GM11168 (cell line): Measurements from ENCODE around the gene TNS2.

ENCODE experiments used
- in situ Hi-C: fragments of 300-500 bp; cut with MboI; formaldehyde crosslinking; loops from one replicate; pipeline ENCODE4 v1.12.0; 2022; ENCODE audit warnings: low sequenced_read_pairs; ENCODE audit not compliant: unreplicated experiment

Gene TNS2

DNA sequence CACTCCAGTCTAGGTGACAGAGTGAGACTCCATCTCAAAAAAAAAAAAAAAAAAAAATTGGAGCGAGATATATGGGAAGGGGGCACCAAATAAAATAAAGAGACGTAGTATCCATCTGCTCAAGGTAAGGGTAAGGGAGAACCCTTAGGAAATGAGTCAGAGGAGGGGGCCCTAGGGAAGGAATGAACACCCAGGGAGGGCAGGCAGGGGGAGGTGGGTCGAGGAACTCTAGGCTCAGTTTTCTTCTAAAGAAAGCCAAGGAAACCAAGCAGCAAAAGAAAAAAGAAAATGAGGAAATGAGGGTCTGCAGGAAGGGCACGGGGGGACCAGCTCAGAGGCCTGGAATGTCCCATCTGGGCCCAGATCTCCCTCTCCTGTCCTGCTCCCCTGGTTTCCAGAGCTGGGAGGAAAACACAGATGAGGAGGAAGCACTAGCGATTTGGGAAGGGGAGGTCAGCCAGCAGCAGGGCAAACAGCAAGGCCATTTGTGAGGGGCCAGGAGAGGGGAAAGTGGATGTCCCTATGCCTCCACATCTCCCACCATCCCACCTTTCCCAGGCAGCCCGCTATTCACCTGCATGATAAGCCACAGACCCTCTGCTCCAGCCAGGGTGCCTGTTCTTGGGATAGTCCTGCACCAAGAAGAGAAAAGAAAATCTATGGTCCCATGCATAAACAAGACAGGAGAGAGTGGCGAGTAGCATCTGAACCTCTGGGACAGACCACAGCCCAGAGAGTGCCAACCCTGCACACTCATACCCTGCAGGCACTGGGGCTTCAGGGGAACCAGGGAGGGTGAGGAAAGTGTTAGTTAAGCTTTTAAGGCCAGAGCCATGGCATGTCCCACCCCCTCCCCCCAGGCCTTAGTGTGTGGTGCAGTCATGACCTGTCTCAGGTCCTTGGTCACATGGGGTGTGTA, 17.5 kb downstream of the TNS2 start:
- in situ Hi-C loops = no loop called here

- in situ Hi-C loops = no loop called here
Measured at GRCh38 chr12:53067993-53068770, 18.3 kb downstream of the TNS2 start.

DNA sequence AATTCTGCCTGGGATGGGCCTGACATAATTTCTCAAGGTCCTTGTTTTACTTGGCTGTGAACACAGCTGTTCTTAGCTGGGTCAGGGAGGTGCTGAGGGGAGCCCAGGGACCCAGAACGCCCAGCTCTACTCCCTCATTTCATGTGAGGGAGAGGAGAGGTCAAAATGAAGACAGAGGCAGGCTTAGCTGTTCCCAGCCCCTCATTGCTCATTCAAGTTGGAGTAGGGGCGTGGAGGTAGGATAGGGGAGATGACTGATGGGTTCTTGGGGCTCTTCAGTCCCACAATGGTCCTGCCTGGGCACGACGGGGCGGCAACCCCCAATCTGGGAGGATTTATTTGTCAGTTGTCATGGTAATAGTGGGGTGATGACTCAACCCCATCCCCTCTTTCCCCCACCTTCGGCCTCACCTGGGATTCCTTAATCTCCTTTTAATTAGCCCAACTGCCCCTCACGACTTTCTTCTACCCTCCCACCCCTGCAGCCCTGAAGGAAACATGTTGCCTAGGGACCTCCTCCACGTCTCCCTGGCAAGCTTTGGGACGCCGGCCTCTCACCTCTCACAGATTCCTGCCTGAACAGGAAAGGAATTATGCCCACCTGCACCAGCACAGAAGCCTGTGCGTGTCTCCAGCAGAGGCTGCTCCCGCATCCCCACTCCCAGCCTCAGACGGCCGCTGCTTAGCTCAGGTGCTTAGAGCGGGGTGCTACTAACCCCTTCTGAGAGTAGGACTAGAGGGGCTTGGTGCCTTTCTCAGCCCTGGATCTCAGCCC, 19.1 kb downstream of the TNS2 start:
- in situ Hi-C loops = no loop called here

- in situ Hi-C loops = no loop called here
Measured at GRCh38 chr12:53069621-53070410, 20.0 kb downstream of the TNS2 start.

DNA sequence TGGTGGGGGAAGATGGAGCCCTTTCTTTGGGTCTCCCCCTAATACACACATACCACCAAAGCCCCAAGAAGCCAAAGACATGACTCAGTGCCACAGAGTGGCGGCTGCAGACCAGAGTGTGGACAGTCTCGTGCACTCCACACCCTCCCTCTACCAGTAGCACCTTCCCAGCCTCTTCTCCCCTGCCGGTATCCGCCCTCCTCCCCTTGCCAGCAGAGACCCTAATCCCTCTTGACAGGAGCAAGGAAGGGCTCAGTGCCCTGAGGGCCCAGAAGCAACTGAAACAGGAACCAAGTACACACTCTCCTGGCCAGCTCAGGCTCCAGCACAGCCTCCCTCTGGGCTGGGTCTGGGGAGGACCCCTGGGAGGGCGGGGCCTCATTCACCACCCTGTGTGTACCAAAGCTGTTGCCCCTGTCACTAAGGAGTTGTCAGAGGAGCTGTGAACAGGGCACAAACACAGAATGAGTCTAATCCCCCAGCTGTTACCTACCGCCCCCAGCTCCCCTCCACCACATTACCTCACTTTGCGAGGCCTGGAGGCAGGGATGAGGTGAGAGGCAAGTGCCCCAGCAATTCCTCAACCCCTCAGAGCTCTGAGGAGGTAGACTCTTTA, 21.1 kb downstream of the TNS2 start:
- in situ Hi-C loops = no loop called here

DNA sequence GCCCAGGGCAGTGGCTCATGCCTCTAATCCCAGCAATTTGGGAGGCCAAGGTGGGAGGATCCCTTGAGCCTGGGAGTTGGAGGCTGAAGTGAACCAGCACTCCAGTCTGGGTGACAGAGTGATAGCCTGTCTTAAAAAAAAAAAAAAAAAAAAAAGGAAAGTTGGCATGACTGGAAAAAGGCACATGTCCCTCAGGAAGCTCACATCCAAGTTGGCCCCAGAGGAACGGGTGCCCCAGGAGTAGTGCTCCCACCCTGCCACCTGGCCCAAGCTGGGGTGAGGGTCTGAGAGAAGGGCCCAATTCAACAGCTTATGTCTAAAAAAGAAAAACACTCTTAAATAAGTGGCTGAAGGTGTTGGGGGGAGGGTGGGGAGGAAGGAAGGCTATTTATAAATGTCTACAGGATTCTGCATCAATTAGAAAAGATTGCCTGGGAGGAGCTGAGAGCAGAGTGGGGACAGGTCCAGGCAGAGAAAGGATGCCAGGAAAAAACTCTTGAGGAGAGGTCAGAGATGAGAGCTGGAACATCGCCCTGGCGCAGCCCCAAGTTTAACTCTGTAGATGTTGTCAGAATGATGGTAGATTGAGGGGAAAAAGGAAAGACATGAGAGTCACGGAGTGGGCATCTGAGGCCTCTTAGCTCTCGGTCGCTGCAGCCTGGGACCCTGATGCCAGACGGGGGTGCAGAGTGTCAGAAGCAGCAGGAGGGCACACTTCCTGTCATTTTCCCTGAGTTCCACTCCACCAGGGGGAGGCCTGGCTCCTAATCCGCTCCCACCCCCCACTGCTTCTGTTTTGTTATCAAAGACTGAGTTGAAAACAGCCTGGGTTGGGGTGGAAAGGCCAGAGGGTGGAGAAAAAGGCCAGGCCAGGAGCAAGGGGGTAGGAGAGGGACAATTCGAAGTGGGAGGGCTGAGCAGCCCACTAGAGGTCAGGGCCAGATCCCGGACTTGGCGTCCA, 22.0 kb downstream of the TNS2 start:
- in situ Hi-C loops = no loop called here

DNA sequence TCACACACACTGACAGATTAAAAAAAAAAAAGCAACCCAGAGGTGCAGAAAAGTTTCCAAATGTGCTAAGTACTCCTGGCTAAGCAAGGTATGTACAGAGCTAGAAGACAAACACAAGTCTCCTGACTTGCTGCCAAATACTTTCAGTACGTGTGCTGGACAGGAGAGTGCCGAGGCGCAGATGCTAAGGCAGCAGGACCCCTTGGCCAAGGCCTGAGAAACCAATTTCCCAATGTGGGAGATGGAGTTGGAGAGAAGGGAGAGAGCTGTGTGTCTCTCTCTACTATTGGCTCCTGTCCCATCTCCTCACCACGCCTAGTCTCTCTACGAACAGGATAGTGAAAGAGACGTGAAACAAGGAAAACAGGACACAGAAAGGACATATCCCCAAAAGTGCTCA, 24.0 kb downstream of the TNS2 start:
- in situ Hi-C loops = no loop called here

- in situ Hi-C loops = no loop called here
Measured at GRCh38 chr12:53074283-53074998, 24.6 kb downstream of the TNS2 start.

GRCh38 chr12:53074999-53075370, 25.1 kb downstream of the TNS2 start:
- in situ Hi-C loops = no loop called here

DNA sequence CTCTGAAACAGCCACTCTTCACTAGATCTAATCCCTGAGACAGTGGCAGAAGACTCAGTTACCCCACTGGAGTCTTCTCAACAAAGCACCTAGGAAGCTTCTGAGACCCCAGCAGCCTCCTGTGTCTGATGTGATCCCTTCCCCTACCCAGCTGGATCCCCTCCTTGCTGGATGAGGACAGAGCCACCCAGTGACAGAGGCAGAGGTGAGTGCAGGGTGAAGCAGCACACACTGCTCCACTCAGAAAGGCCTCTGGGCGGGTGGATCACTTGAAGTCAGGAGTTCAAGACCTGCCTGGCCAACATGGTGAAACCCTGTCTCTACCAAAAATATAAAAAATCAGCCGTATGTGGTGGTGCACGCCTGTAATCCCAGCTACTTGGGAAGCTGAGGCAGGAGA, 26.6 kb downstream of the TNS2 start:
- in situ Hi-C loops = no loop called here

- in situ Hi-C loops = no loop called here
Measured at GRCh38 chr12:53077030-53077429, 27.2 kb downstream of the TNS2 start.

- in situ Hi-C loops = no loop called here
Measured at GRCh38 chr12:53078425-53079225, 28.8 kb downstream of the TNS2 start.

DNA sequence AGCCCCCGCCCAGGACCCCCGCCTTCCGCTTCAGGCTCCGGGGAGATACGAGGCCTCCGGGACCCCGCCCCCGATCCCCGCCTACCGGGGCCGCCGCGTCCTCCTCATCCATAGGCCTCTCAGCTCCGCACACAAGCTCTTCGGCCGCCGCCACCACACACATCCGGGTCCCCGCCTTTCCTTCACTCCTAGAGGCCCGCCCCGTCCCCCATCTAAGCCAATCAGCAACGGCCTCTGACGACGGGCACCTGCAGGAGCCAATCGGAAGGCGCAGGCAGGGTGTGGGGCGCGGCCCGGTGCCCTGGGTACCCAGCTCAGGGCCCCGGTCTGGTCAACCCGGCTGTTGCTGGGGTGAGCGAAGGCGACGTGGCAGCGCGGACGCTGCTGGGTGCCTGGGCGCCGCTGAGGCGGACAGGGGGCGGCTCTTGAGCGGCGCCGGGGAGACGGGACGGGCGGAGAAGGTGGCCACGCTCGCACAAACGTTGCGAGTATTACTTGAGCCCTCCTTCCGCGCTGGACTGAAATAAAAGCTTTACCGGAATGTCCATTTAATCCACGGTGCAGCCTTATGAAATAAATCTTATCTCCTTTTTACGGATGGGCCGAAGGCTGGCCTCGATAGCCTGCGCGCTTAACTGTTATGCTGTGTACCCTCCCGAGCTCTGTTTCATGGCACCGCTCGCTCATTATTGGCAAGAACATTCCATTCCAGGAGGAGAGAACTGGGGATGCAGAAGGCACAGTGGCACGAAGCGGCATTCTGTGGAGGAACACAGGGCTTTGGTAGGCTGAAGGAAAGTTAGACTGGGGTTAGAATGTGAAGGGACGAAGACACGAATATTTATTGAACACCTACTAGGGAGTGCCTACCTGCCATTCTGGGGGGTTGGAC, 29.6 kb downstream of the TNS2 start, which contains the start of gene SPRYD3:
TSS of gene SPRYD3 (minus strand) at position 165 of the 892 bp plus-strand sequence. CDS start at position 108, 57 bp downstream.
- in situ Hi-C loops = no loop called here

DNA sequence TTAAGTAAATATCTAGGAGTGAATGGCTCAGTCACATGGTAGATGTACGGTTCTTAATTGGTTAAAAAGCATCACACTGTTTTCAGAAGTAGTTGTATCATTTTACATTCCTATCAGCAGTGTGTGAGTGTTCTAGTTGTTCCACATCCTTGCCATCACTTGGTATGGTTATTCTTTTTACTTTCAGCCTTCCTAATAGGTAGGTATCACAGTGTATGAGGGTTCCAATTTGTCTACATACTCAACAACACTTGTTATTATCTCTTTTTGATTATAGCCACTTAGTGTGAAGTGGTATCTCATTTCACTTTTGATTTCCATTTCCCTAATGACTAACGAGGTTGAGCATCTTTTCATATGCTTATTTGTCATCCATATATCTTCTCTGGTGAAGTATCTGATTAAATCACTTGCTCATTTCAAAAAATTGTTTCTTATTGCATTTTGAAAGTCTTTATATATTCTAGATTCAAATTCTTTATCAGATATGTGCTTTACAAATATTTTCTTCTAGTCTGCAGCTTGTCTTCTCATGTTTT, 32.8 kb downstream of the TNS2 start:
- in situ Hi-C loops = no loop called here

- in situ Hi-C loops = no loop called here
Measured at GRCh38 chr12:53086361-53086760, 36.5 kb downstream of the TNS2 start.

DNA sequence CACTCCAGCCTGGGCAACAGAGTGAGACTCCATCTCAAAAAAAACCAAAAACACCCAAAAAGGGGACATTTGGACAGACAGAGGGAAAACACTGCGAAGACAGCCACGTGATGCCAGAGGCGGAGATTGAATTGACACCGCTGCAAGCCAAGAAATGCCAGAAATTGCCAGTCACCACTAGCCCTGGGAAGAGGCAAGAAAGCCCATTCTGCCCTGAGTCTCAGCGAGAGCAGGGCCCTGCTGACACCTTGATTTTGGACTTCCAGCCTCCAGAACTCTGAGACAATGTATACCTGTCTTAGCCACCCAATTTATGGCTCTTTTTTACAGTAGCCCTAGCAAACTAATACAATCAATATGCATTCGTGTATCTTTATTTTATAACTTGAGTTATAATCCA, 40.2 kb downstream of the TNS2 start:
- in situ Hi-C loops = no loop called here
